OCI-LY7 (cell line): ENCODE results near the gene ANAPC1. TPM values are rescaled to one million over a fixed set of nuclear protein-coding genes. Genes with fewer than 3 reads are reported as not detected.

Source experiments
- Bru-seq: library from RNA; stranded (reverse); fragments of 400-500 nt; gene quantifications from one replicate; lab custom pipeline; 2021; lab: Mats Ljungman, UMichigan
- BruChase-seq, 2 experiments: library from RNA; stranded (reverse); fragments of 400-500 nt; gene quantifications; one replicate each; lab custom pipeline; 2021; lab: Mats Ljungman, UMichigan
- BruUV-seq: library from RNA; stranded (reverse); fragments of 400-500 nt; replicated peaks from 2 replicates; lab custom pipeline; 2021; lab: Mats Ljungman, UMichigan
- CTCF ChIA-PET: fragments of 300-600 bp; sonication (Branson Sonifier 250); formaldehyde crosslinking; loops from one replicate; lab custom pipeline; 2022; ENCODE audit warnings: antibody characterized with exemption; ENCODE audit not compliant: unreplicated experiment; lab: Charles Lee
- POLR2A ChIA-PET: fragments of 300-600 bp; sonication (Branson Sonifier 250); formaldehyde crosslinking; loops from one replicate; lab custom pipeline; 2022; ENCODE audit warnings: antibody characterized with exemption; lab: Charles Lee
- DNase-seq: peaks from one replicate; pipeline ENCODE4 v3.0.0-alpha.2; 2015; ENCODE audit warnings: low spot score
- H2AFZ ChIP-seq: fragments of 200-600 bp; sonication (generic), shearing (Covaris generic); 2 replicates; pipeline ENCODE4 v1.6.1; 2014; ENCODE audit warnings: mild to moderate bottlenecking, antibody characterized with exemption, low read length, moderate library complexity
- H3K27ac ChIP-seq: fragments of 200-600 bp; sonication (generic); 2 replicates; pipeline ENCODE4 v1.5.1; 2014; ENCODE audit warnings: mixed run types, low read depth, mild to moderate bottlenecking, moderate library complexity, low read length, inconsistent platforms; ENCODE audit not compliant: poor library complexity, severe bottlenecking
- H3K36me3 ChIP-seq: fragments of 200-600 bp; sonication (generic); 2 replicates; pipeline ENCODE4 v1.6.1; 2014; ENCODE audit warnings: mild to moderate bottlenecking, antibody characterized with exemption, low read length, moderate library complexity, mixed read lengths; ENCODE audit not compliant: insufficient read depth
- H3K4me1 ChIP-seq: fragments of 200-600 bp; sonication (generic); 2 replicates; pipeline ENCODE4 v1.5.1; 2014; ENCODE audit warnings: mild to moderate bottlenecking, low read length; ENCODE audit not compliant: insufficient read depth, poor library complexity, severe bottlenecking
- H3K4me2 ChIP-seq: fragments of 200-600 bp; sonication (generic); 2 replicates; pipeline ENCODE4 v1.6.1; 2014; ENCODE audit warnings: mild to moderate bottlenecking, low read length
- H3K4me3 ChIP-seq: fragments of 200-600 bp; sonication (generic); 2 replicates; pipeline ENCODE4 v1.5.1; 2014; ENCODE audit warnings: mild to moderate bottlenecking, low read depth, low read length; ENCODE audit not compliant: poor library complexity, severe bottlenecking
- H3K79me2 ChIP-seq: fragments of 200-600 bp; sonication (generic); 2 replicates; pipeline ENCODE4 v1.6.1; 2016; ENCODE audit warnings: low read depth, mild to moderate bottlenecking, low read length, moderate library complexity, mixed read lengths; ENCODE audit not compliant: insufficient read depth
- H3K9me2 ChIP-seq: fragments of 200-600 bp; sonication (generic); 2 replicates; pipeline ENCODE4 v1.6.1; 2016; ENCODE audit warnings: mild to moderate bottlenecking, low read length, mixed read lengths; ENCODE audit not compliant: insufficient read depth
- H3K9me3 ChIP-seq: fragments of 200-600 bp; sonication (generic); 2 replicates; pipeline ENCODE4 v1.6.1; 2014; ENCODE audit warnings: mild to moderate bottlenecking, mixed run types, low read length, mixed read lengths
- H4K20me1 ChIP-seq: fragments of 200-600 bp; sonication (generic); 2 replicates; pipeline ENCODE4 v1.6.1; 2014; ENCODE audit warnings: mild to moderate bottlenecking, antibody characterized with exemption, low read length, moderate library complexity, mixed read lengths; ENCODE audit not compliant: insufficient read depth
- EZH2phosphoT487 ChIP-seq: fragments of 200-600 bp; sonication (generic); IDR thresholded peaks from 2 replicates; pipeline ENCODE4 v1.6.1; 2018; ENCODE audit warnings: low read depth, borderline replicate concordance, mild to moderate bottlenecking, mixed run types, antibody characterized with exemption, low read length, moderate library complexity, mixed read lengths
- intact Hi-C: fragments of 100-400 bp; cut with micrococcal nuclease; formaldehyde crosslinking; loops from one replicate; pipeline ENCODE4 v1.10.0; 2022; ENCODE audit not compliant: unreplicated experiment
- long read RNA-seq: library from polyadenylated mRNA; stranded (forward); transcript quantifications from one replicate; pipeline ENCODE4 v2.0.0, GENCODE V29; 2022
- total RNA-seq, 2 experiments: library from RNA; depleted of rRNA in 1 of 2; stranded (reverse); fragments of >200 nt in 1 of 2; shearing (Covaris generic) in 1 of 2; gene quantifications; 2 replicates each; pipeline ENCODE4 v1.2.3, GENCODE V29; 2014 to 2022
- TF ChIP-seq, protein P1 (sequence below): fragments of 200-600 bp; sonication (generic); conservative IDR thresholded peaks from 2 replicates; pipeline ENCODE4 v1.5.1; 2014; ENCODE audit warnings: mild to moderate bottlenecking, antibody characterized with exemption, low read length, moderate library complexity, mixed read lengths

ANAPC1 gene, protein sequence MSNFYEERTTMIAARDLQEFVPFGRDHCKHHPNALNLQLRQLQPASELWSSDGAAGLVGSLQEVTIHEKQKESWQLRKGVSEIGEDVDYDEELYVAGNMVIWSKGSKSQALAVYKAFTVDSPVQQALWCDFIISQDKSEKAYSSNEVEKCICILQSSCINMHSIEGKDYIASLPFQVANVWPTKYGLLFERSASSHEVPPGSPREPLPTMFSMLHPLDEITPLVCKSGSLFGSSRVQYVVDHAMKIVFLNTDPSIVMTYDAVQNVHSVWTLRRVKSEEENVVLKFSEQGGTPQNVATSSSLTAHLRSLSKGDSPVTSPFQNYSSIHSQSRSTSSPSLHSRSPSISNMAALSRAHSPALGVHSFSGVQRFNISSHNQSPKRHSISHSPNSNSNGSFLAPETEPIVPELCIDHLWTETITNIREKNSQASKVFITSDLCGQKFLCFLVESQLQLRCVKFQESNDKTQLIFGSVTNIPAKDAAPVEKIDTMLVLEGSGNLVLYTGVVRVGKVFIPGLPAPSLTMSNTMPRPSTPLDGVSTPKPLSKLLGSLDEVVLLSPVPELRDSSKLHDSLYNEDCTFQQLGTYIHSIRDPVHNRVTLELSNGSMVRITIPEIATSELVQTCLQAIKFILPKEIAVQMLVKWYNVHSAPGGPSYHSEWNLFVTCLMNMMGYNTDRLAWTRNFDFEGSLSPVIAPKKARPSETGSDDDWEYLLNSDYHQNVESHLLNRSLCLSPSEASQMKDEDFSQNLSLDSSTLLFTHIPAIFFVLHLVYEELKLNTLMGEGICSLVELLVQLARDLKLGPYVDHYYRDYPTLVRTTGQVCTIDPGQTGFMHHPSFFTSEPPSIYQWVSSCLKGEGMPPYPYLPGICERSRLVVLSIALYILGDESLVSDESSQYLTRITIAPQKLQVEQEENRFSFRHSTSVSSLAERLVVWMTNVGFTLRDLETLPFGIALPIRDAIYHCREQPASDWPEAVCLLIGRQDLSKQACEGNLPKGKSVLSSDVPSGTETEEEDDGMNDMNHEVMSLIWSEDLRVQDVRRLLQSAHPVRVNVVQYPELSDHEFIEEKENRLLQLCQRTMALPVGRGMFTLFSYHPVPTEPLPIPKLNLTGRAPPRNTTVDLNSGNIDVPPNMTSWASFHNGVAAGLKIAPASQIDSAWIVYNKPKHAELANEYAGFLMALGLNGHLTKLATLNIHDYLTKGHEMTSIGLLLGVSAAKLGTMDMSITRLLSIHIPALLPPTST (N-terminal part only)
- total RNA-seq (2014; rRNA removed; shearing (Covaris generic)), result 103 and 151 TPM in 2 replicates
- 115 and 131 TPM in 2 replicates for total RNA-seq (2022)
- Bru-seq, nascent RNA, result percentile 91 among the genes with signal in this experiment
- BruChase-seq, experiment 1, labeled RNA remaining after a 6-hour chase, result percentile 91 among the genes with signal in this experiment
- percentile 87 among the genes with signal in this experiment for BruChase-seq, experiment 2, labeled RNA remaining after a 2-hour chase
- long read RNA-seq, full-length matches to known transcripts, result 58 of 119 reads
- long read RNA-seq, partial matches to known transcripts, result 21 of 119 reads
- long read RNA-seq, other reads (novel, unspliced or antisense), result 40 of 119 reads

DNA sequence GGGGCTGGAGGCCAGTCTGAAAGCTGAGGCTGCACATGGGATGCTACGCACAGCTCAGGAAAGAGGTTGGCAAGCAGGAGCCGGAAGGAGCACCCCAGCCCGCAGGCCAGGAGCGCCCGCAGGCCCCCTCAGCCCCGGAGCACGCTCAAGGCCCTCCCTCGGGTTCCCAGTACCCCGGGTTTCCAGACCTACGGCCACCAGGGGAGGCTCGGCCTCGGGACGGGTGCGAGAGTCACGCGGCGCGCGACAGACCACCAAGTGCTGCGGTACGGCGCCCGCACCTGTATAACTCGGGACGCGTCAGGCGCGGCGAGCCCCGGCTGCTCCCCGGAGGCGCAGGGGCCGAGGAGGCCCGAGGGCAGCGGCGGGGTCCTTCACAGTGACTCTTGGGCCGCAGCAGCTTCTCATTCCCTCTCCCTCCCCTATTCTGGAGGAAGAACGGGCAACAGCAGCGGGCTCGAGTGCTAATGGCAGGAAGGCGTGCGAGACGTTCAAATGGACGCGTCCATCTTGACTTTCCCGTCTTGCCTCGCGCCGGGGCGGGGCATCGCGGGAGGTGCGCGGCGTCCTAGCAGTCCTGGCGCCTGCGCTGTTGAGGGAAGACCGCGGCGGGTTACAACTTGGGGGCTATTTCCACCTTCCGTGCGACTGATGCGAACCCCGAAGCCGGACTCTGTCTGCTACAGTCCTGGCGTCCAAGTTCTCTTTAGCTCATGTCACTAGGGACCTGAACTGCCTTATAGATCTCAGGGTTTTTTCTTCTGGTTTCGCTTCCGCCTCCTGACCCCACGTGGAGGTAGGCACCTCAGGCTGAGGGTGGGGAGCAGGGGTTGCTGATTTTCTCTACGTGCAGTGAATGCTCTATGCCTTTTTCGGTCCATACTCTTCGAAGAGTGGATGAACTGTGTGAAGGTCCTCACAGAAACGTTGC is at the start of gene ANAPC1:
Gene ANAPC1, minus strand, starts transcription at position 533 of the 931 bp plus-strand sequence. CDS start 3,368 bp downstream, outside the sequence.
- intact Hi-C loops, result loop anchor here (5.0 to 10.0 kb wide), 4 partner anchors 393 to 878 kb away; partner anchors contain the start of genes CKAP2L, SLC20A1, TTL and ZC3H6
- Histone ChIP-seq H3K36me3 (peaks cover 19% of the 10 kb centered on the region), H3K4me1 (peaks cover 14% of the 10 kb centered on the region), H3K9me3 (no peaks in the 10 kb centered on the region), H3K27ac (peak within 1 kb of the TSS; percentile 87), H3K4me3 (peak within 1 kb of the TSS; percentile 88), H4K20me1 (no peaks in the 10 kb centered on the region), H3K9me2 (no peaks in the 10 kb centered on the region), H3K79me2 (peaks cover 34% of the 10 kb centered on the region), H3K4me2 (peak within 1 kb of the TSS; percentile 84), H2AFZ (peak within 1 kb of the TSS; percentile 73; the same call in 1 of the 2 replicates)
- ChIA-PET POLR2A (interaction anchor here (0.6 to 1.9 kb wide), 8 partner anchors 9 to 701 kb away, joined by 3 to 7 read pairs (median 4); partner anchors contain the start of gene TMEM87B), CTCF (interaction anchor here (0.6 to 1.1 kb wide), 2 partner anchors 193 to 217 kb away, joined by 4 read pairs; no protein-coding TSS in a partner anchor)
- TF ChIP-seq, protein P1, sequence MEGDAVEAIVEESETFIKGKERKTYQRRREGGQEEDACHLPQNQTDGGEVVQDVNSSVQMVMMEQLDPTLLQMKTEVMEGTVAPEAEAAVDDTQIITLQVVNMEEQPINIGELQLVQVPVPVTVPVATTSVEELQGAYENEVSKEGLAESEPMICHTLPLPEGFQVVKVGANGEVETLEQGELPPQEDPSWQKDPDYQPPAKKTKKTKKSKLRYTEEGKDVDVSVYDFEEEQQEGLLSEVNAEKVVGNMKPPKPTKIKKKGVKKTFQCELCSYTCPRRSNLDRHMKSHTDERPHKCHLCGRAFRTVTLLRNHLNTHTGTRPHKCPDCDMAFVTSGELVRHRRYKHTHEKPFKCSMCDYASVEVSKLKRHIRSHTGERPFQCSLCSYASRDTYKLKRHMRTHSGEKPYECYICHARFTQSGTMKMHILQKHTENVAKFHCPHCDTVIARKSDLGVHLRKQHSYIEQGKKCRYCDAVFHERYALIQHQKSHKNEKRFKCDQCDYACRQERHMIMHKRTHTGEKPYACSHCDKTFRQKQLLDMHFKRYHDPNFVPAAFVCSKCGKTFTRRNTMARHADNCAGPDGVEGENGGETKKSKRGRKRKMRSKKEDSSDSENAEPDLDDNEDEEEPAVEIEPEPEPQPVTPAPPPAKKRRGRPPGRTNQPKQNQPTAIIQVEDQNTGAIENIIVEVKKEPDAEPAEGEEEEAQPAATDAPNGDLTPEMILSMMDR, result no peak
- TF ChIP-seq EZH2phosphoT487, result no peak
- DNase-seq, result peak; percentile 92
- BruUV-seq, result no TSS peak

GRCh38 chr2:111932841-111933291 is 48.9 kb upstream of the ANAPC1 start:
- intact Hi-C loops, result no loop called here
- H3K4me3 ChIP-seq, result no peak overlapping the region
- no peak overlapping the region for H3K27ac ChIP-seq
- H3K4me2 ChIP-seq, result no peak overlapping the region
- ChIA-PET CTCF (no interaction called here), POLR2A (no interaction called here)
- H4K20me1 ChIP-seq, result no peaks in the 10 kb centered on the region
- no peaks in the 10 kb centered on the region for H3K4me1 ChIP-seq
- H2AFZ ChIP-seq, result no peak overlapping the region
- TF ChIP-seq, protein P1, result no peak
- no peak for TF ChIP-seq EZH2phosphoT487
- H3K36me3 ChIP-seq, result no peaks in the 10 kb centered on the region
- H3K9me3 ChIP-seq, result no peaks in the 10 kb centered on the region
- no peaks in the 10 kb centered on the region for H3K79me2 ChIP-seq
- no peak for DNase-seq
- no TSS peak for BruUV-seq
- no peaks in the 10 kb centered on the region for H3K9me2 ChIP-seq
